Neutrophil (primary cell): ENCODE results near the gene SAP25.
"Not testable (repeated sequence)": the region's sequence is repeated elsewhere in the genome, so short reads cannot be mapped to it uniquely, and the experiment has no call there.

Experiments
- H3K27ac ChIP-seq: fragments of 200-600 bp; sonication (generic); 2 replicates; pipeline ENCODE4 v1.5.1; 2016; ENCODE audit warnings: mild to moderate bottlenecking, moderate library complexity
- H3K27me3 ChIP-seq: fragments of 200-600 bp; sonication (generic); 2 replicates; pipeline ENCODE4 v1.6.0; 2016; ENCODE audit warnings: mild to moderate bottlenecking
- H3K36me3 ChIP-seq: fragments of 200-600 bp; sonication (generic); 2 replicates; pipeline ENCODE4 v1.5.1; 2017
- H3K4me1 ChIP-seq, 2 experiments: fragments of 200-600 bp in 1 of 2; sonication (generic) in 1 of 2; 1 replicate in 1 of 2; 2 replicates in 1 of 2; pipeline versions ENCODE4 v1.5.1 to v1.6.1; 2013 to 2016; ENCODE audit warnings: low read depth in 1 of 2, low read length in 1 of 2, mild to moderate bottlenecking in 1 of 2, moderate library complexity in 1 of 2; ENCODE audit not compliant: control insufficient read depth in 1 of 2, insufficient read depth in 1 of 2
- H3K4me3 ChIP-seq, 2 experiments: fragments of 200-600 bp in 1 of 2; sonication (generic) in 1 of 2; 1 replicate in 1 of 2; 2 replicates in 1 of 2; pipeline ENCODE4 v1.5.1; 2013 to 2016; ENCODE audit warnings: low read depth in 1 of 2, low read length in 1 of 2, mild to moderate bottlenecking in 1 of 2, moderate library complexity in 1 of 2
- H3K9me3 ChIP-seq: fragments of 200-600 bp; sonication (generic); 2 replicates; pipeline ENCODE4 v1.5.1; 2016
- TF ChIP-seq, protein P1 (sequence below): fragments of 200-600 bp; sonication (generic); IDR thresholded peaks from 2 replicates; pipeline ENCODE4 v1.5.1; 2016; ENCODE audit warnings: antibody characterized with exemption

SAP25 gene

GRCh38 chr7:100553032-100553431 is 20.7 kb downstream of the SAP25 start:
- Histone ChIP-seq H3K4me3 (no peak overlapping the region), H3K9me3 (no peaks in the 10 kb centered on the region), H3K36me3 (no peaks in the 10 kb centered on the region), H3K4me1 (peaks cover 8 to 18% of the 10 kb centered on the region in 2 experiments), H3K27ac (no peak overlapping the region), H3K27me3 (no peaks in the 10 kb centered on the region)
- TF ChIP-seq, protein P1, sequence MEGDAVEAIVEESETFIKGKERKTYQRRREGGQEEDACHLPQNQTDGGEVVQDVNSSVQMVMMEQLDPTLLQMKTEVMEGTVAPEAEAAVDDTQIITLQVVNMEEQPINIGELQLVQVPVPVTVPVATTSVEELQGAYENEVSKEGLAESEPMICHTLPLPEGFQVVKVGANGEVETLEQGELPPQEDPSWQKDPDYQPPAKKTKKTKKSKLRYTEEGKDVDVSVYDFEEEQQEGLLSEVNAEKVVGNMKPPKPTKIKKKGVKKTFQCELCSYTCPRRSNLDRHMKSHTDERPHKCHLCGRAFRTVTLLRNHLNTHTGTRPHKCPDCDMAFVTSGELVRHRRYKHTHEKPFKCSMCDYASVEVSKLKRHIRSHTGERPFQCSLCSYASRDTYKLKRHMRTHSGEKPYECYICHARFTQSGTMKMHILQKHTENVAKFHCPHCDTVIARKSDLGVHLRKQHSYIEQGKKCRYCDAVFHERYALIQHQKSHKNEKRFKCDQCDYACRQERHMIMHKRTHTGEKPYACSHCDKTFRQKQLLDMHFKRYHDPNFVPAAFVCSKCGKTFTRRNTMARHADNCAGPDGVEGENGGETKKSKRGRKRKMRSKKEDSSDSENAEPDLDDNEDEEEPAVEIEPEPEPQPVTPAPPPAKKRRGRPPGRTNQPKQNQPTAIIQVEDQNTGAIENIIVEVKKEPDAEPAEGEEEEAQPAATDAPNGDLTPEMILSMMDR: no peak

DNA sequence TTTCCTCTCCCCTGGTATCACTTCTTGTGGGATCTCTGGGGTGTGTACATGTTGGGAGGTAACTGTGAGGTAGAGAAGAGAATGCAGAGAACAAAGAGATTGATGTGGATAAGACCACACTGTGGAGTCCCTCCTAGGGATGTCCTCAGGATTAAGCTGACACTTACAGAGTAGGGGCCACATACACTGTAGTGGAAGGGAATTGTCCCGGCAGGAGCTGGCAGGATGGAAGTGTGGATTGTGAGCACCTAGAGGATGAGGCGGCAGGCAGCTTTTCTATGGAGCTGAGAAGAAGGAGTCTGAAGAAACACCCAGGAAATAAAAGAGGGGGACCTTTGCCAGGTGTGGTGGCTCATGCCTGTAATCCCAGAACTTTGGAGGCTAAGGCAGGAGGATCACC is 21.2 kb downstream of the SAP25 start:
- Histone ChIP-seq H3K4me3 (no peak overlapping the region), H3K9me3 (no peaks in the 10 kb centered on the region), H3K4me1 (peaks cover 11 to 18% of the 10 kb centered on the region in 2 experiments), H3K36me3 (no peaks in the 10 kb centered on the region), H3K27ac (no peak overlapping the region), H3K27me3 (no peaks in the 10 kb centered on the region)
- TF ChIP-seq, protein P1: no peak

- H3K27me3 ChIP-seq, H3K4me3 ChIP-seq, H3K27ac ChIP-seq, H3K9me3 ChIP-seq, H3K36me3 ChIP-seq: not testable (repeated sequence)
- peaks cover 11% of the 10 kb centered on the region in 2 experiments for H3K4me1 ChIP-seq
These were observed 25.3 kb downstream of the SAP25 start for GRCh38 chr7:100548446-100548845.

DNA sequence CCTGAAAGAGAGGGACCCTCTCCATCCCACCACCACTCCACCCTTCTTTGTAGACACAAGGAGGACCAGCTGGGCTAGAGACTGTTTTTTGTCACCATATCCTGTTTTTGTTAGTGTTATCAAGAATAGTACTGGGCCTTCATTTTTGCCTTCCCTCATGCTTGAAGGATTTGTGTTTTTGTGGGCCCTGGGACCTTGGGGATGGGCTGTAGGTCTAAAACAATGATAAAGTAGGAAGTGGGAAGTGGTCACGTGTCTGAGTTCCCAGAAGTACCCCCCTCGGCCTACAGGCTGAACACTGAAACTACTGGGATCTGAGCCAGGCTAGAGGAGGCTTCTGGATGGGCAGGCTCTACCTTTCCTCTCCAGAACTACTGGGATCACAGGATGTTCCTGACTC is 25.8 kb downstream of the SAP25 start:
- TF ChIP-seq, protein P1: no peak
- Histone ChIP-seq H3K27ac (no peak overlapping the region), H3K36me3 (no peaks in the 10 kb centered on the region), H3K4me3 (no peak overlapping the region), H3K27me3 (no peaks in the 10 kb centered on the region), H3K4me1 (peaks cover 11% of the 10 kb centered on the region in 2 experiments), H3K9me3 (no peaks in the 10 kb centered on the region)

GRCh38 chr7:100546926-100547800 is 26.5 kb downstream of the SAP25 start:
- no peaks in the 10 kb centered on the region for H3K36me3 ChIP-seq
- H3K4me1 ChIP-seq: peaks cover 11% of the 10 kb centered on the region in 2 experiments
- no peaks in the 10 kb centered on the region for H3K27me3 ChIP-seq
- no peak overlapping the region for H3K27ac ChIP-seq
- no peaks in the 10 kb centered on the region for H3K9me3 ChIP-seq
- no peak overlapping the region for H3K4me3 ChIP-seq
- TF ChIP-seq, protein P1: no peak

- Histone ChIP-seq H3K4me3 (no peak overlapping the region), H3K27ac (no peak overlapping the region), H3K4me1 (peaks cover 11% of the 10 kb centered on the region in 2 experiments), H3K36me3 (no peaks in the 10 kb centered on the region), H3K9me3 (no peaks in the 10 kb centered on the region), H3K27me3 (no peaks in the 10 kb centered on the region)
- TF ChIP-seq, protein P1: no peak
These were observed 27.4 kb downstream of the SAP25 start for GRCh38 chr7:100546129-100546925.
